HepG2 (cell line): Measurements from ENCODE around the gene MIDN. TPM values are rescaled to one million over a fixed set of nuclear protein-coding genes. Genes with fewer than 3 reads are reported as not detected.

Experiments
- AGO2 ChIP-seq: fragments of 200-400 bp; formaldehyde crosslinking; optimal IDR thresholded peaks from 2 replicates; pipeline ENCODE3; 2017; ENCODE audit warnings: mild to moderate bottlenecking, low read depth, low read length, moderate library complexity
- ATF3 ChIP-seq: sonication (generic); formaldehyde crosslinking; IDR thresholded peaks from 2 replicates; pipeline ENCODE4 v1.4.0; 2020; ENCODE audit warnings: missing genetic modification reagents
- BRCA1 ChIP-seq: sonication (generic); formaldehyde crosslinking; IDR thresholded peaks from 2 replicates; pipeline ENCODE4 v1.4.0; 2020; ENCODE audit warnings: missing genetic modification reagents
- CENPT ChIP-seq: sonication (generic); formaldehyde crosslinking; IDR thresholded peaks from 2 replicates; pipeline ENCODE4 v1.8.0; 2022; ENCODE audit warnings: low read depth, mild to moderate bottlenecking, moderate library complexity, missing genetic modification reagents
- FIP1L1 ChIP-seq: fragments of 200-400 bp; formaldehyde crosslinking; IDR thresholded peaks from 2 replicates; pipeline ENCODE4 v1.6.1; 2018; ENCODE audit warnings: low read depth, mild to moderate bottlenecking, low read length, moderate library complexity, borderline replicate concordance; ENCODE audit not compliant: insufficient read depth
- FLYWCH1 ChIP-seq: sonication (generic); formaldehyde crosslinking; IDR thresholded peaks from 2 replicates; pipeline ENCODE4 v1.8.1; 2023; ENCODE audit warnings: mild to moderate bottlenecking, missing genetic modification reagents
- FOXA1 ChIP-seq, 2 experiments: fragments of 450-650 bp in 1 of 2; sonication (generic) in 1 of 2; formaldehyde crosslinking in 1 of 2; IDR thresholded peaks; 2 replicates each; pipeline versions ENCODE4 v1.4.0 to v1.6.1; 2016 to 2020; ENCODE audit warnings: missing genetic modification reagents in 1 of 2
- KLF16 ChIP-seq, 2 experiments: sonication (generic) in 1 of 2; formaldehyde crosslinking in 1 of 2; IDR thresholded peaks; 2 replicates each; pipeline versions ENCODE4 v1.6.1 to v1.8.0; 2016 to 2023; ENCODE audit warnings: missing genetic modification reagents in 2 of 2, missing compliant biosample characterization in 1 of 2
- MEIS1 ChIP-seq: sonication (generic); formaldehyde crosslinking; IDR thresholded peaks from 2 replicates; pipeline ENCODE4 v1.9.0; 2021; ENCODE audit warnings: mild to moderate bottlenecking, missing genetic modification reagents, moderate library complexity, borderline replicate concordance
- MTF2 ChIP-seq: sonication (generic); formaldehyde crosslinking; IDR thresholded peaks from 2 replicates; pipeline ENCODE4 v1.5.0; 2020; ENCODE audit warnings: missing genetic modification reagents, borderline replicate concordance
- NFYB ChIP-seq: sonication (generic); formaldehyde crosslinking; IDR thresholded peaks from 2 replicates; pipeline ENCODE4 v1.4.0; 2020; ENCODE audit warnings: missing genetic modification reagents
- RARA ChIP-seq: IDR thresholded peaks from 2 replicates; pipeline ENCODE4 v1.6.1; 2016; ENCODE audit warnings: missing genetic modification reagents, missing compliant biosample characterization
- RFXANK ChIP-seq: IDR thresholded peaks from 2 replicates; pipeline ENCODE4 v1.6.1; 2016
- SALL1 ChIP-seq: sonication (generic); formaldehyde crosslinking; IDR thresholded peaks from 2 replicates; pipeline ENCODE4 v1.8.0; 2022; ENCODE audit warnings: mild to moderate bottlenecking, missing genetic modification reagents
- SAP130 ChIP-seq: IDR thresholded peaks from 2 replicates; pipeline ENCODE4 v1.6.1; 2016; ENCODE audit warnings: low read depth
- SMC3 ChIP-seq: IDR thresholded peaks from 2 replicates; pipeline ENCODE4 v1.6.1; 2011; ENCODE audit warnings: low read length, improper control_type of control experiment
- SOX5 ChIP-seq: IDR thresholded peaks from 2 replicates; pipeline ENCODE4 v1.6.1; 2016; ENCODE audit warnings: borderline replicate concordance
- TERF1 ChIP-seq: sonication (generic); formaldehyde crosslinking; IDR thresholded peaks from 2 replicates; pipeline ENCODE4 v1.8.0; 2022; ENCODE audit warnings: mild to moderate bottlenecking, missing genetic modification reagents, moderate library complexity
- TMF1 ChIP-seq: sonication (generic); formaldehyde crosslinking; IDR thresholded peaks from 2 replicates; pipeline ENCODE4 v1.8.1; 2022; ENCODE audit warnings: low read depth, missing genetic modification reagents
- XRCC5 ChIP-seq: fragments of 200-400 bp; formaldehyde crosslinking; optimal IDR thresholded peaks from 2 replicates; pipeline ENCODE3; 2017; ENCODE audit warnings: mild to moderate bottlenecking, low read length
- ZFP41 ChIP-seq: sonication (generic); formaldehyde crosslinking; IDR thresholded peaks from 2 replicates; pipeline ENCODE4 v1.4.0; 2020; ENCODE audit warnings: mild to moderate bottlenecking, missing genetic modification reagents, borderline replicate concordance
- ZNF280B ChIP-seq: sonication (generic); formaldehyde crosslinking; IDR thresholded peaks from 2 replicates; pipeline ENCODE4 v1.5.0; 2020; ENCODE audit warnings: missing genetic modification reagents, mild to moderate bottlenecking, borderline replicate concordance
- ZNF292 ChIP-seq: sonication (generic); formaldehyde crosslinking; IDR thresholded peaks from 2 replicates; pipeline ENCODE4 v1.8.1; 2022; ENCODE audit warnings: mild to moderate bottlenecking, low read depth, missing genetic modification reagents, borderline replicate concordance
- ZNF563 ChIP-seq: sonication (generic); formaldehyde crosslinking; IDR thresholded peaks from 2 replicates; pipeline ENCODE4 v1.8.0; 2022; ENCODE audit warnings: mild to moderate bottlenecking, moderate library complexity, missing genetic modification reagents
- ZNF691 ChIP-seq: sonication (generic); formaldehyde crosslinking; IDR thresholded peaks from 2 replicates; pipeline ENCODE4 v1.4.0; 2020; ENCODE audit warnings: missing genetic modification reagents, low read depth, mild to moderate bottlenecking, borderline replicate concordance
- ZNF784 ChIP-seq: sonication (generic); formaldehyde crosslinking; IDR thresholded peaks from 2 replicates; pipeline ENCODE4 v1.5.1; 2020; ENCODE audit warnings: missing genetic modification reagents, mild to moderate bottlenecking, borderline replicate concordance
- ZNF83 ChIP-seq: sonication (generic); formaldehyde crosslinking; IDR thresholded peaks from 2 replicates; pipeline ENCODE4 v1.4.0; 2020; ENCODE audit warnings: missing genetic modification reagents, mild to moderate bottlenecking, borderline replicate concordance
- polyA plus RNA-seq, 8 experiments: library from polyadenylated mRNA; depleted of rRNA in 3 of 8; stranded (reverse) in 7 of 8; unstranded in 1 of 8; fragments of >200 nt; fragmentation: Illumina TruSeq in 4 of 8; extraction: Trizol in 4 of 8; gene quantifications; 2 replicates each; pipeline versions ENCODE4 v1.2.1 to v1.2.3, GENCODE V29; 2011 to 2016; ENCODE audit warnings: low read depth in 4 of 8, missing spikeins in 1 of 8, mixed read lengths in 1 of 8; ENCODE audit not compliant: insufficient read depth in 1 of 8
- total RNA-seq, 5 experiments: library from RNA; depleted of rRNA; stranded (reverse); fragments of >200 nt; fragmentation: Illumina TruSeq; extraction: Trizol; gene quantifications; 2 replicates each; pipeline ENCODE4 v1.2.3, GENCODE V29; 2016; ENCODE audit warnings: low read depth in 1 of 5

The MIDN gene
- total and polyA plus RNA-seq, 2 of the 13 experiments (the other 11 are each of a cell fraction or from before 2014, with no cell fraction given), result 8.4 to 18.0 TPM

GRCh38 chr19:1253514-1254080 is 5.2 kb downstream of the MIDN start (continued):
- no peak for TF ChIP-seq ZNF280B (CRISPR knock-in tag)
- TF ChIP-seq SAP130 (CRISPR knock-in tag), result peak; percentile 85
- no peak for TF ChIP-seq FLYWCH1 (CRISPR knock-in tag)
- TF ChIP-seq CENPT (CRISPR knock-in tag), result no peak
- TF ChIP-seq ZFP41 (CRISPR knock-in tag), result no peak
- no peak for TF ChIP-seq ZNF784 (CRISPR knock-in tag)
- no peak; the same call in 1 of the 2 replicates for TF ChIP-seq ZNF691
- no peak; a peak in 1 of 4 replicates for TF ChIP-seq KLF16 (CRISPR knock-in tag; IDR thresholded peaks at IDR 0.05)
- TF ChIP-seq ATF3 (CRISPR knock-in tag), result peak; percentile 7; the same call in 1 of the 2 replicates
- TF ChIP-seq BRCA1 (CRISPR knock-in tag), result no peak
- no peak for TF ChIP-seq FIP1L1
- TF ChIP-seq RFXANK (CRISPR knock-in tag), result no peak
- TF ChIP-seq TMF1 (CRISPR knock-in tag), result no peak
- no peak for TF ChIP-seq FOXA1 (IDR thresholded peaks at IDR 0.05)
- peak; percentile 70 for TF ChIP-seq FOXA1 (CRISPR knock-in tag; IDR thresholded peaks at IDR 0.05)
- TF ChIP-seq NFYB (CRISPR knock-in tag), result 0 out of 2 replicates have a peak, but pooled peaks have one; percentile 13
- no peak for TF ChIP-seq XRCC5
- TF ChIP-seq SOX5, result peak; percentile 78
- no peak for TF ChIP-seq MTF2 (CRISPR knock-in tag)
- TF ChIP-seq AGO2, result peak; percentile 99
- TF ChIP-seq ZNF83 (CRISPR knock-in tag), result no peak; the same call in 1 of the 2 replicates
- no peak for TF ChIP-seq TERF1 (CRISPR knock-in tag)
- peak; percentile 73 for TF ChIP-seq SALL1
- TF ChIP-seq ZNF563, result no peak
- TF ChIP-seq SMC3, result no peak
- no peak for TF ChIP-seq ZNF292
- peak; percentile 90 for TF ChIP-seq RARA (CRISPR knock-in tag)
- no peak for TF ChIP-seq MEIS1
